ENCODE data around the gene MESP2.
A peak's percentile ranks its signal among the peaks of the same experiment; 100 is the strongest.

Gene MESP2

DNA sequence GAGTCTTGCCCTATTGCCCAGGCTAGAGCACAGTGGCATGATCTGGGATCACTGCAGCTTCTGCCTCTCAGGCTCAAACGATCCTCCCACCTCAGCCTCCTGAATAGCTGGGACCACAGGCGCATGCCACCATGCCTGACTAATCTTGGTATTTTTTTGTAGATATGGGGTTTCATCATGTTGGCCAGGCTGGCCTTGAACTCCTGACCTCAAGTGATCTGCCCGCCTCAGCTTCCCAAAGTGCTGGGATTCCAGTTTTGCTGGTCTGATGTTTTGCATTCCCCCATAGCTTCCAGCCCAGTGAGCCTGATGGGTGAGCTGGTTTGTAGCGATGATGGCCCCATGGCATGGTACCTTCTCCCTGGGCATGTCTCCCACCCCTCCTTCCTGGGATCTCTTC is 20.4 kb upstream of the MESP2 start:
- DNase-seq (ENCODE audit: low read depth in 1 of 2, low spot score in 1 of 2) = no peak

DNA sequence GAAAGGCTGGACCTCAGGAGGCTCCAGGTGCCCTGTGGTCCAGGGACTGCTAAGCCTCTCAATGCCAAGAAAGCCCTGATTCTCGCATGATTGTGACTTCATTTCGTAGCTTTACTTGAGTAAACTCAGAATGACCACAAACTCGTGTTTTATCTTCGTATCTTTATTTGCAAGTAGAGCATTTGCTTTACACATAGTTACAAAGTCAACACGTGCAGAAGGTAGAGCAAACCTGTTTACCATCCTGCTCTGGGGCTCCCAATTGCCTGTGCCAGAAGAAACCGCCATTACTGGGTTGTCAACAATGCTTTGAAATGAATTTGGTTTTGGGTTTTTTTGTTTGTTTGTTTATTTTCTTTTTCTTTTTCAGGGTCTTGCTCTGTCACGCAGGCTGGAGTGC is 19.2 kb upstream of the MESP2 start:
- no peak for DNase-seq (ENCODE audit: low read depth in 1 of 2, low spot score in 1 of 2)

DNA sequence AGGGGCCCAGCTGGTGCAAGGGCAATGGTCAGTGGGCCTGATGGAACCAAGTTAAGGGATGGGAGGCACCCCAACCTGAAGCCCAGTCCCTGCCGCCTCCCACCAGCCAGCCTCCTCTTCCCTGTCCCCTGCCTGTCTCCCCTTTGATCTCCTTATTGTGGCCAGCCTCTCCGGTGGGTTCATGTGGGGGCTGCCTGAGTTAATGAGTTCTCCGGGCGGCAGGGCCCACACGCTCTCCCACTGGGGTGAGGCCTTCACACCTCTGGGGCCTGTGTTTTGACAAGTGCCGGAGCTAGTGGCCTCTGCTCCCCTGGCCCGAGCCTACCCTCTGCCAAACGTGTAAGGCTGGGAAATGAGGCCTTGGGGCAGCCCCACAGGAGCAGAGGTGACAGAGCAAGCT is 17.8 kb upstream of the MESP2 start:
- DNase-seq (ENCODE audit: low read depth in 1 of 2, low spot score in 1 of 2) = no peak

DNA sequence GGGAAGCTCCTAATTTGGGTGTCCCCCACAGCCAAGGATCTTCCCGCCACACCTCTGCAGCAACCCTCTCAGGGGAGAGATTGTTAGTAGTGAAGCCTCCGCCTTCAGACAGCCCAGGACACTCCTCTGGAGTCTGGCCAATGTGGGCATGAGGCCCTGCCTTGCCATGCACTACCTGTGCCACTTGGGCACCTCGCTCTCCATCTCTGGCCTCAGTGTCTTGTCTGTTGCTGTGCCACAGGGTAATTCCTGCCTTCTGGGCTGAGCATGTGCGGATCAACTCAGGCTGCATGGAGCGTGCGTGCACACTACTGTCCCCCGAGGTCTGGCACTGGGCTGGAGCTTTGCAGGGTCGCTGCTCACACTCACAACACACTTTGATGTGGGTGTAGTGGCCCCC is 17.2 kb upstream of the MESP2 start:
- no peak for DNase-seq (ENCODE audit: low read depth in 1 of 2, low spot score in 1 of 2)

DNA sequence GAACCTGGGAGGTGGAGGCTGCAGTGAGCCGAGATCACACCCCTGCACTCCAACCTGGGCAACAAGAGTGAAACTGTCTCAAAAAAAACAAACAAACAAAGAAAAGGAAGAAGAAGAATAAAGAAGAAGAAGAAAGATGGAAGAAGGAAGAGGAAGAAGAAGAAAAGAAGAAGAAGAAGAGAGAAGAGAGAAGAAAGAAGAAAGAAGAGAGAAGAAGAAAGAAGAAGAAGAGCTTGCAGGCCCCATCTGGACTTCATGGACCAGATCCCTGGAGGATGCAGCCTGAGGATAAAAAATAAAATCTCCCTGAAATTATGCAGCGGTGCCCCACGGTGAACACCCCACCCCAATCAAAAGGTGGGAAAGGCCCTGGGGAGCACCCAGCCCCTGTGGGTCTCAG is 16.3 kb upstream of the MESP2 start:
- DNase-seq (ENCODE audit: low read depth in 1 of 2, low spot score in 1 of 2) = no peak

DNA sequence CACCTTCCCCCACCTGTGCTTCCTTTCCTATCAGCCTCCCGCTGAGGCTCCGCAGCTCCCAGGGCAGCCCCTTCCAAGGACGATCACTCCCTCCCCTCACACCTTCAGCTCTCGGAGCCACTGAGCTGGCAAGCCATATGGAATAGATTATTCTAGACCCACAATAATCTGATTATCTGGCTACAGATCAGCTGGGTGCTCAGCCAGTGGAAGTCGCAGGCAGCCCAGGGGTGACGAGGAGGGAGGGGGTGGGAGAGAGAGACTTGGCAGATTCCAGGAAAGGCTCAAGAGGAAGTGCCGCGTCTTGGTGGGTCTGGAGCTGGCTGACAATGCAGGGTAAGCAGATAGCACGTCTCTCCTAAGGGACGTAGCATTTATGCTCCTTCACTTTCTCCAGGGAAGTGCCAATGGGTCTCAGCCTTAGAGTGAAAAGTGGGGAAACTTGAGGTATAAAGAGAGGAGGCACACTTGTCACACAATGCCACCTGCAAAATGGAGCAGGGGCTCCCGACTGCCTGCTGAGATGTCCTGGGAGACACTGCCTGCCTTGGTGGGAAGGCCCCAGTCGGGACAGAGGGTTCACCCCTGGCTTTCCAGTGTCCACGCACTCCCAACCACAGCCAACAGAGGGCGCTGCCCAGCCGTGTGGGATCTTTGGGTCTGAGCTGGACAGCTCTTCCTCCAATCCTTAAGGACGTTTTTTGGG is 15.7 kb upstream of the MESP2 start:
- DNase-seq (ENCODE audit: low read depth in 1 of 2, low spot score in 1 of 2) = peak; percentile 50 to 52

DNA sequence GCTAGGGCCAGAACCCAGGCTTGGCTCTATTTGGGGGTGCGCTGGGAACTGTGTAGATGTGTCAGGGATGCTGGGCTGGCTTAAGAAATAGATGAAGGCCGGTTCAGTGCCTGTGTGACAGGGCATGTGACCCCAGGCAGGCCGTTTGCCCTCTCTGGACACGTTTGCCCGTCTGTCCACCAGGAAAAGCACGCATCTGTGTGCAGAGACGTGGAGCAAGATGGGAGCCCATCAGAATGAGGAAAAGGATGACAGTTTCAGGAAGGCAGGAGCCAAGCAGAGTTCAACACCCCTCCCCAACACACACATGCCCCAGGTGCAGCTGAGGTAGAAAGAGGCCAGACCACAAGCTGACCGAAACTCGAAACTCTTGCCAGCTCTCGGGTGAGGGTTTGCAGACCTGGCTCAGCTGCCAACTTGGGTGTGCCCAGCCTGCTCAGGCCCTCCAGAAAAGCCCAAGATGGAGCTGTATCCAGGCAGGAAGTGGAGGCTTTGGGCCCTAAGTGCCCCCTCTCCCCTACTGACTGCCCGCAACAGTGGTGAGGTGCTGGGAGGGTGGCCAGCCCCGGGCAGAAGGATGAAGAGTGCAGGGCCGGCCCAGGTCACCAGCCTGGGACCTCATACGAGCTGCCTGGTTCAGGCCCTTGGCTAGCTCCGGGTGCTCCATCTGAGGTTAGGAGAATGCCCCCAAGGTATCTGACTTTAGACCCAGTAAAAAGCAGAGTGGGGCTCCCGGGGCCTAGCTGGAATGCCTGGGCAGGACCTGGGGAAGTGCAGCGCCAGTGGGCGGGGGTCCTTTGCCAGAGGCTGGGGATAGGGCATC is 14.9 kb upstream of the MESP2 start:
- DNase-seq (ENCODE audit: low read depth in 1 of 2, low spot score in 1 of 2) = no peak

DNA sequence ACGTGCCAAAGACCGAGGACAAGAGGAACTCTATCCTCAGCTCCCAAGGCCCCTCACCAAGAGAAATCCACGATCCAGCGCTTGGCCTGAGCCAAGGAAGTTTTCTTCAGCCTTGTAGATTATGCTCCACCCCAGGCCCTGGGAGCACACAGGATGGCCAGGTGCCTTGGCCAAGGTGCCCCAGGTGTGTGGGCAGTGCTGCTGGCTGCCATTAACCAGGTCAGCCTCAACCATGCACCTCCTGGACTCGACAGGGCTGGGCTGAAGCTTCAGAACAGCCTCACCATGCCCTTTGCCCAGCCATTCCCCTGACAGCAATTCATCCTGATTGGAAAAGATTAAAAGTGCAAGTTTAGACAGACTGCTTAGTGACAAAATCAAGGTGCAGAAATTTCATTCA is 14.2 kb upstream of the MESP2 start:
- DNase-seq (ENCODE audit: low read depth in 1 of 2, low spot score in 1 of 2) = no peak

DNA sequence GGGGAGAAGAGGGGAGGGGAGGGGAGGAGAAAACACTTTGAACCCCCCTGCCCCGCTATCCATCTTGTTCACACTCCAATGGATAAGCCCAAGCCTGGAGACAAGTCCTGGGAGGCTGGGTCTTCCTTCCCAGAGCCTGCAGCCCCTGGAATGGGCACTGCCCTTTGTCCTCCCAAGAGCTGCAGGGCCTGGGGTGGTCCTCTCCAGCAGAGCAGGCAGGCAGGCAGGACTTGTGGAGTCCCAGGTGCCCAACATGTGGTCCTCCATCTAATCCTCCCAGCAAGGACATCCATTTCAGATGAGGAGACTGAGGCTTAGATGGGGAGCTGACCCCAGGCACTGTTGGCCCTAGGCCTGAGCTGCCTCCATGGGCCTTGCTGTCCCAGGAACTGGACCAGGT is 10.4 kb upstream of the MESP2 start:
- no peak for DNase-seq (ENCODE audit: low read depth in 1 of 2, low spot score in 1 of 2)

DNA sequence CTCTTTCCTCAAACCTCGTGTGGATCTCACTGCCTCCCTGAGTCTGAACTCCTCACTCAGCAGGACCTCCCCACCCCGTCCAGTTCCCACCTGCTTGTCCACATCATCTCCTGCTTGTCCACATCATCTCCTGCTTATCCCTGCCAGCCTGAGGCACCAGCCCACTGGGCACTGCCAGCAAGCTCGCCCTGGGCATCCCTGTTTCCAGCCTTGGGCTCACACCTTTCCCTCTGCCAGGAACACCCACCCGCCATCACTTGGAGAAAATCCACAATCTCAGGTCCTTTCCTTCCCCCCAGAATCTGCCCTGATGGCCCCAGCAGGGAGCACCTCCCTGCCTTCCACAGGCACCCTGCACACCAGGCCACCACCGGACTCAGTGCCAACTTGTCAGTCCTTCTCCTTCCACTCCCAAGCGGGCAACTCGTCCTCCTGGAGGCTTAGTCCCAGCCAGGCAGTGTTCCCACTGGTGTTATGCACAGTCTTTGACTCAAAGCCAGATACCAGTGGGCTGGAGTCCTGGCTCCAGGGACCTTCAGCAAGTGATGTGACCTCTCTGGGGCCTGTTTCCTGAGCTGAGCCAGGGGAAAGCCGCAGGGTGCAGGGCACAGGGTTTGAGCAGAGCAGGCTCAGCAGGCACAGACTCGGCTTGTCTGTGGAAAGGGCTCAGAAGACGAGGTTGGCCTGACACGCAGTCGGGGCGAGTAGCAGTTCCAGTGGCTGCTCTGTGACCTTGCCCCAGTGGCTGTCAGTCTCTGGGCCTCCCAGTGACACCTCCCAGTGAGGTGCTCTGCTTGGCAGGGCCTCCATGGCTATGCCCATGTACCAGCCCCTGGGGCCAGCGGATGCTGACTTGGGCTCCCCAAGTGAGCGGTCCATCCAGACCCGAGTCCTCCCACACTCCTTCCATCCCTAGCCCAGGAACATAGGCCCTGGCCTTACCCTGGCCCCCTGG is 9.5 kb upstream of the MESP2 start:
- no peak for DNase-seq (ENCODE audit: low read depth in 1 of 2, low spot score in 1 of 2)

DNA sequence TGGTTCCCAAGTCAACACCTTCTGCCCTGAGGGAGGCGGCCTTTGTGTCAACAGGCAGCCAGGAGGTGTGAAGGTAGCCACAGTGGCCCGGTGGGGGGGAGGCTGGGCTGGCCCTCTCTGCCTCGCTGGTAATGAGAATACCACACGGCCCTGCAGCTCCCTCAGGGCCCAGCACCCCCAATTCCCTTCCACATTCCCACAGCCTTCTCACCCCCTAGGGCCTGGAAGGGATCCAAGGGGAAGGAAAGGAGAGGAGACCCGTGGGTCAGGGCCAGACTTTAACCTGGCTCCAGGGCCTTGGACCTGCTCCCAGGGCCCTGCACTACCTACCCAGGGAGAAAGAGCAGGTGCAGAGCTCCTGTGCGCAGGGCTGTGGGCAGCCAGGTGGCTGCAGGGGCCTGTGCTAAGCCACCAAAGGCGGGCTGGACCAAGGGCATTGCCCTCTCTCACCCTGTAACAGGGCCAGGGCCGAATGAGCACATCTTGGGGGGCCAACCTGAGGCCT is 8.7 kb upstream of the MESP2 start:
- no peak for DNase-seq (ENCODE audit: low read depth in 1 of 2, low spot score in 1 of 2)

DNA sequence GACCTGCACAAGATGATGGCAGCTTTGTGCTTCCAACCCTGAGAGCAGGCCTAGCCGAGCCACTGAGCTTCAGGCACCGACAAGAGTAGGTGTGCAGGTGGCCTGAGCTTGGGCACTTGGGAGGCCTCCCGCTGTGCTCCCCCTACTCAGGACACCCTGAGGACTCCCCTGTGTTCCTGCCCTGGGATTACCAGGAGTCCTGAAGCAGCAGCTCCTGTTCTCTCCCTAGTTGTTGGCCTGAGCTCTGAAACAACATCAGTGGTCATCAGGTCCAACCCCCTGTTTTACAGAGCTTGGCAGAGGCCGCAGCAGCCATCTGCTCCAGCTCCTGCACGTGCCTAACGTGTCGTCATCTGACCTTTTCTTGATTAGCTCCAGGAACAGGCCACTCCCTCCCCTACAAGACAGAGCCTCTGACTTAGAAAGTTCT is 8.0 kb upstream of the MESP2 start:
- no peak for DNase-seq (ENCODE audit: low read depth in 1 of 2, low spot score in 1 of 2)

DNA sequence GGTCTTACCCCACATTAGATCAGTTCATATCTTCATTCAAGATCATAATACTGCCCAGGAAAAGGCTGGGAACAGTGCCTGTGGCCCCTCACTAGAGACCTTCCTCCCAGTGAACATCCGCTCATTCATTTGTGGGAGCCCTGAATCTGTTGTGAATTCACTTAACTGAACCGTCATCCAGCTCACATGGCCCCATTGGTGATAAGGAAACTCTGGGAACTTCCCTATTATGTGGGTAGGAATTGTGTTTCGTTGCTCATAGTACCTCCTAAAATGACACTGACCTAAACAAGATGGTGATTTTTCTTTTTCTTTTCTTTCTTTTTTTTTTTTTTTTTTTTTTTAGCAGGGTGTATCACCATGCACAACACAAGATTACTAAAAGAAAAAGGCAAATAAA is 6.8 kb upstream of the MESP2 start:
- DNase-seq (ENCODE audit: low read depth in 1 of 2, low spot score in 1 of 2) = no peak

DNA sequence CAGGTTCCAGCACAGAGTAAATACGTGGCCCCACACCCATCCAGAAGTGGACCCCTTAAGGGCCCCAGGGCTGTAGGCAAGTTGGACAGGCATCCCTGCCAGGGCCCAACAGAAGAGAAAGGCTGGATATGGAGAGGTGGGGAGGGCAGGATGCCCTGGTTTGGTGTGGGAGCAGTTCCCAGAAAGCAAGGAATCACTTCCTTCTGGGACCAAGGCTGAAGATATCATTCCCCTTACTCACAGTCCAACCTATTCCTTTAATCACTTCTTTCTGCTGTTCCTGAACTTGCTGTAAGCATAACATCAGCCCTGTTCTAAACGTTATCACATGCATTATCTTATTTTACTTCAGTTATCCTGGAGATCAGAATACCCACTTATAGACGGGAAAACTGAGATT is 6.1 kb upstream of the MESP2 start:
- no peak for DNase-seq (ENCODE audit: low read depth in 1 of 2, low spot score in 1 of 2)

DNA sequence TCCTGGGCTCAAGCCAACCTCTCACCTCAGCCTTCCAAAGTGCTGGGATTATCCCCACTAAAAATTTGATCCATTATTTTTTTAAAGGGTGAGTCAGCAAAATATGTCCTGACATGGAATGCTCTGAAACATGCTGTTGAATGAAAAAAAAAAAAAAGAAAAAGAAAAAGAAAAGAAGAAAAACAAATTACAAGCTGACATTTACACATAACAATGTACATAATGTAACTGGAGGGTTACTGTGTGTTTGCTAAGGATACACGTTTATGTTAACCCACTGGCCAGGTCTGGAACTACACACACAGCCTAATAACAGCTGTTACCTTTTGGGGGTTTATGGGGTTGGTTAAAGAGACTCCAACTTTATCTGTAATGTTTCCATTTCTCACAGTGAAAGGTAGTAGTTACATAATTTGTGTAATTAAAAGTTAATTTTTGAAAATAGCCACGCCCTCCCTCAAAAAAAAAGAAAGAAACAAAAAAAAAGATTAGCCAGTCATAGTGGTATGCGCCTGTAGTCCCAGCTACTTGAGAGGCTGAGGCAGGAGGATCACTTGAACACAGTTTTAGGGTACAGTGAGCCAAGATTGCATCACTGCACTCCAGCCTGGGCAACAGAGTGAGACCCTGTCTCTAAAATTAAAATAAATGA is 3.1 kb upstream of the MESP2 start:
- DNase-seq (ENCODE audit: low read depth in 1 of 2, low spot score in 1 of 2) = no peak

DNA sequence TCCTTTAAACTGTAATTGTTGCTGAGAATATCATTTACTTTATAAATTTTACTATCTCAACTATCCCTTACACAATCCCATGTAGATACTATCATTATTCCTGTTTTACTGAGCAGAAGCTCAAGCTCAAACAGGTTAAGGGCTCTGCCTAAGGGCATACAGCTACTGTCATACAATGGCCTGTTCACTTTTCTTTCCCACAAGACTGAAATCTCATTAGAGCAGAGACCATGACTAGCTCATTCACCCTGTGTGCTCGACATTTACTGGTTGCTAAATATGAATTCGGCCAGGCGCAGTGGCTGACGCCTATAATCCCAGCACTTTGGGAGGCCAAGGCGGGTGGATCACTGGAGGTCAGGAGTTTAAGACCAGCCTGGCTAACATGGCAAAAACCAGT is 1.6 kb upstream of the MESP2 start:
- DNase-seq (ENCODE audit: low read depth in 1 of 2, low spot score in 1 of 2) = no peak

DNA sequence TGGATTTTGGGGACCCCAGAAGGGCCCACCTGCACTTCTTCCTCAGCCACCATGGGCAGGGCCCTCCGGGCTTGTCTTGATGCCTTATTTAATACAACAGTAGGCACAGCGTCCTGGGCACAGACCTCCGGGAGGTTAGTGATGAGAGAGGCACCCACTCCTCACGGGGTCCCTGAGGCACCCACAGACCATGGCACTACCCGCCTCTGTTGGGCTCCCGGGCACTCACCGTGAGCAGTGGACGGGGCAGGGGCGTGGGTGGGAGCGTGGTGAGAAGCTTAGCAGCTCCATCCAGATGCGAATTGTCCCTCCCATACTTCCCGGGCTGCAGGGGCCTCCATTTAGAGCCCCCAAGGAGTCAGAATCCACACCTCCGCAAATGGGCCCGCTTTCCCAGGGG is 317 bp upstream of the MESP2 start:
- DNase-seq (ENCODE audit: low read depth in 1 of 2, low spot score in 1 of 2) = no peak

DNA sequence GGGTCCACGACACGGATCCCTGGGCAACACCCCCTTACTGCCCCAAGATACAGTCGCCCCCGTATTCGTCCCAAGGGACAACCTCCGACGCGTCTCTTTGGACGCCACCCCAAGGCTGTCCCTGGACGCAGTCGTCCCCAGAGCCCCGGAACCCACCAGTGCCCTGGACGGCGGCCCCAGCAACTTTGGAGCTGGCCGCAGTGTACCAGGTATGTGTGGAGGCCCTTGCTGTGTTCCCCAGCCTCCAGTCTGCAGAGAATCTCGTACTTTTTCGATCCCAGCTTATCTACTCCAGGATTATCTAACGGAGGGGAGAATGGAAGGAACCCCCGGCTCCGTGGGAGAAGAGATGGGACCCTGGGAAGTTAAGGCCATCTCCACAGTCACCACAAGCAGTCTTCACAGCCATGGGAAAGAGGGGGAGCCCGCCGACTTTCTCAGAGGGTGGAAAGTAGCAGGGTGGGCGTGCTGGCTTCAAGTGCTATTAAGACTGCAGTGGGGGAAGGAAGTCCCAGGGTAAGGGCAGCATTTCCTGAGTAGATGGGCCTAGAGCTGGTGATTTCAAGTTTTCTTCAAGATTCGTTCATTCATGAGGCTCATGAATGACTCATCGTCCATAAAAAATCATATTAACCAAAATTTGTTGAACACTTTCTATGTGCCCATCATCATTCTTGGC is 1.1 kb downstream of the MESP2 start:
- no peak for DNase-seq (ENCODE audit: low read depth in 1 of 2, low spot score in 1 of 2)

DNA sequence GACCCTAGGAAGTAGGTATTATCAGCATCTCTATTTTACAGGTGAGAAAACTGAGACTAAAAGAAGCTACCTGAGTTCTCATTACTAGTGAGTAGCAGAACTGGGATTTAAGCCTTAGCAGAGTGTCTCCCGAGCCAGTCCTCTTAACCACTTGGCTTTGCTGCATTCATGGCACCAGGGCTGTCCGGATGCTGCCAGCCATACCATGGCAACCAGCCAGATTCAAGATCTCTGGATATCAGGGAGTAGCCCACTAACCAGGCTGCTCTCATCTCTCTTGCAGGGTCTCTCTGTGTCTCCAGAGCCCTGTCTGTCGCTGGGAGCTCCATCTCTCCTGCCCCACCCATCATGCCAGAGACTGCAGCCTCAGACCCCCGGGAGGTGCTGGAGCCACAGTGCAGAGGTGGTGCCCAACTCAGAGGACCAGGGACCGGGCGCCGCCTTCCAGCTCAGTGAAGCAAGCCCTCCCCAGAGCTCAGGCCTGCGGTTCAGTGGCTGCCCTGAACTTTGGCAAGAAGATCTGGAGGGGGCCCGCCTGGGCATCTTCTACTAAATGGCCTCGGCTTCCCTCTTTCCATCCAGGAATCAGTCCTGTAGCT is 1.7 kb downstream of the MESP2 start:
- no peak for DNase-seq (ENCODE audit: low read depth in 1 of 2, low spot score in 1 of 2)

DNA sequence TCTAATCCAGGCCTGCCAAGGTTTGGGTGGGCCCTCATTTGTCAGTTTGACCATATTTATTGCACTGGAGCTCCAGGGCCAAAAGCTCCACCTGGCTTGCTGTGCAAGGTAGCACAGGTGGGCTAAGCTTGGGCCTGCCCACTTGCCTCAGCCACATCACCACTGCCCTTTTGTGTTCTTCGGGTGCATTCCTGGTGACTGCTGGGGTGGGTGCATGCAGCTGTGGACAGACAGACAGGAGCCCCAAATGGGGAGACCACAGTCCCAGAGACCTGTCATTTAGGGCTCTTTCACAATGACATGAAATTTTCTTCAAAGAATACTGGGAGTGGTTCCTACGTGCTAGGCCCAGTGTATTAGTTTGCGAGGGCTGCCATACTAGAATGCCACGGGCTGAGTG is 2.7 kb downstream of the MESP2 start:
- no peak for DNase-seq (ENCODE audit: low read depth in 1 of 2, low spot score in 1 of 2)

Data from activated T-helper 1 cell treated with anti-CD3 and anti-CD28 coated beads, Interleukin-2, amount 50 U/mL, for 16 hours (primary cell).